Thymus (tissue), 11 donors: ENCODE results near the gene MRPL14. TPM values are rescaled to one million over a fixed set of nuclear protein-coding genes. Genes with fewer than 3 reads are reported as not detected.

ENCODE experiments used
- DNase-seq, 9 donors: peaks; one replicate each; pipeline ENCODE4 v3.0.0-alpha.2; 2013; ENCODE audit warnings: low spot score in 9 of 9, low read depth in 6 of 9, missing footprints in 1 of 9
- H3K27ac ChIP-seq, 2 donors: one replicate each; pipeline ENCODE4 v1.5.1; 2013; ENCODE audit warnings: control low read depth in 1 of 2, low read depth in 1 of 2, low read length in 1 of 2, mild to moderate bottlenecking in 1 of 2, moderate library complexity in 1 of 2
- H3K27me3 ChIP-seq, 2 donors: one replicate each; pipeline ENCODE4 v1.5.1; 2013; ENCODE audit warnings: low read length in 1 of 2; ENCODE audit not compliant: control insufficient read depth in 2 of 2, insufficient read depth in 1 of 2
- H3K36me3 ChIP-seq, 2 donors: one replicate each; pipeline ENCODE4 v1.5.1; 2013; ENCODE audit warnings: low read length in 1 of 2, mild to moderate bottlenecking in 1 of 2, moderate library complexity in 1 of 2; ENCODE audit not compliant: control insufficient read depth in 2 of 2, insufficient read depth in 2 of 2
- H3K4me1 ChIP-seq, 2 donors: one replicate each; pipeline ENCODE4 v1.5.1; 2013; ENCODE audit warnings: low read length in 2 of 2; ENCODE audit not compliant: control insufficient read depth in 2 of 2, insufficient read depth in 2 of 2
- H3K4me3 ChIP-seq, 2 donors: one replicate each; pipeline ENCODE4 v1.5.1; 2013; ENCODE audit warnings: low read length in 2 of 2, control low read depth in 1 of 2, mild to moderate bottlenecking in 1 of 2
- H3K9me3 ChIP-seq, 2 donors: one replicate each; pipeline ENCODE4 v1.5.1; 2013; ENCODE audit warnings: low read length in 1 of 2, mild to moderate bottlenecking in 1 of 2; ENCODE audit not compliant: control insufficient read depth in 2 of 2, insufficient read depth in 1 of 2
- WGBS: extraction: QIAGEN DNeasy Blood & Tissue Kit; methylation state at CpG from one replicate; pipeline ENCODE4 v1.1.7; 2013; 5-methylcytosine and 5-hydroxymethylcytosine counted together
- polyA plus RNA-seq: library from polyadenylated mRNA; stranded (reverse); fragments of 200-250 nt; gene quantifications from one replicate; pipeline ENCODE4 v1.2.3, GENCODE V29; 2013
- total RNA-seq: library from RNA; stranded (reverse); fragments of 120-200 nt; gene quantifications from one replicate; pipeline ENCODE4 v1.2.4, GENCODE V29; 2013
- donor health status: healthy.

MRPL14 gene
- total and polyA plus RNA-seq, 2 donors: 48.4 to 81.5 TPM

GRCh38 chr6:44110005-44110676 lies 17.1 kb downstream of the MRPL14 start:
- Histone ChIP-seq H3K27ac (no peak overlapping the region), H3K9me3 (no peaks in the 10 kb centered on the region), H3K4me3 (no peak overlapping the region), H3K27me3 (no peaks in the 10 kb centered on the region), H3K4me1 (peaks cover 0 to under 1% of the 10 kb centered on the region in 2 donors), H3K36me3 (peaks cover 51 to 74% of the 10 kb centered on the region in 2 donors)
- WGBS: 94% methylated on average over 6 of the region's 6 CpGs
- no peak for DNase-seq

- H3K27ac ChIP-seq: no peak overlapping the region
- H3K27me3 ChIP-seq: no peaks in the 10 kb centered on the region
- no peak for DNase-seq
- 98% methylated on average over 10 of the region's 10 CpGs for WGBS
- H3K4me3 ChIP-seq: no peak overlapping the region
- peaks cover 56 to 79% of the 10 kb centered on the region in 2 donors for H3K36me3 ChIP-seq
- no peaks in the 10 kb centered on the region for H3K9me3 ChIP-seq
- H3K4me1 ChIP-seq: peaks cover 0 to 3% of the 10 kb centered on the region in 2 donors
These were observed 18.0 kb downstream of the MRPL14 start for GRCh38 chr6:44109212-44109611.

DNA sequence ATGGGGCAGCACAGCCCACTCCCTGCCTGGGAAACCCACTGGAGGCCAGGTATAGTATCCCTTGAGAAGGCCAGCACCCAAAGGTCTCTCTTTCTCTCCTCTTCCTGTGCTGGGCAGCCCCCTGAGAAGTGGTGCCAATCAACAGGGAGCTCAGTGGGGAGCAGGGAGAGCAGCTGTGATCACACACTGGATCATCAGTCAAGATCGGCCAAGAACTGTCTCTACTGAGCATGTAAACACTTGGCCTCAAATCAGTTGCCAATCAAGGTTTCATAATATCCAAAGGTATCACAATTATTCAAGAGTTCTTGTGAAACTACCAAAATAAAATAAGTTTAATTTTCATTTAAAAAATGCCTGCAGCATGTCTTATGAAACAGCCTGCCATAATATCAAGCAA lies 18.8 kb downstream of the MRPL14 start:
- DNase-seq: no peak
- Histone ChIP-seq H3K27ac (no peak overlapping the region), H3K9me3 (no peaks in the 10 kb centered on the region), H3K36me3 (peaks cover 55 to 79% of the 10 kb centered on the region in 2 donors), H3K4me3 (no peak overlapping the region), H3K4me1 (peaks cover 0 to 3% of the 10 kb centered on the region in 2 donors), H3K27me3 (no peaks in the 10 kb centered on the region)
- WGBS: 92% methylated on average over 1 of the region's 1 CpG

GRCh38 chr6:44107017-44107416 lies 20.2 kb downstream of the MRPL14 start:
- Histone ChIP-seq H3K27ac (no peak overlapping the region), H3K27me3 (no peaks in the 10 kb centered on the region), H3K4me3 (no peak overlapping the region), H3K36me3 (peaks cover 47 to 67% of the 10 kb centered on the region in 2 donors), H3K4me1 (peaks cover 3 to 6% of the 10 kb centered on the region in 2 donors), H3K9me3 (no peaks in the 10 kb centered on the region)
- 87% methylated on average over 5 of the region's 5 CpGs for WGBS
- DNase-seq: no peak

- no peak overlapping the region for H3K27ac ChIP-seq
- 96% methylated on average over 3 of the region's 3 CpGs for WGBS
- peaks cover 38 to 63% of the 10 kb centered on the region in 2 donors for H3K36me3 ChIP-seq
- no peaks in the 10 kb centered on the region for H3K9me3 ChIP-seq
- H3K4me1 ChIP-seq: peaks cover 3 to 8% of the 10 kb centered on the region in 2 donors
- DNase-seq: no peak
- H3K4me3 ChIP-seq: no peak overlapping the region
- H3K27me3 ChIP-seq: no peaks in the 10 kb centered on the region
These were observed 21.1 kb downstream of the MRPL14 start for GRCh38 chr6:44105993-44106740.

DNA sequence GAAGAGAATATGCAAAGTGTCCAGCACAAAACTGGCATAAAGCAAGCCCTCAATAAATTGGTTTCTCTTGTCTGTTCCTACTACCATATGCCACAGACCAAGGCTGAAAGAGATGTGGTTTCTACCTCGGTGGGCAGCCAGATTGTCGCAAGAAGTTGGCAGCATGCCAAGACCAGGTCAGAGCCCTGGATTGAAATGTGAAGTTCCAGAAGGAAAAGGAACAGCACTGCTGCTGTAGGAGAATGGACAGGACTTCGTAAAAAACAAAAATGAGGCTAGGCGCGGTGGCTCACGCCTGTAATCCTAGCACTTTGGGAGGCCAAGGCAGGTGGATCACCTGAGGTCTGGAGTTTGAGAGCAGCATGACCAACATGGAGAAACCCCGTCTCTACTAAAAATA lies 22.1 kb downstream of the MRPL14 start:
- 86% methylated on average over 7 of the region's 7 CpGs for WGBS
- H3K4me1 ChIP-seq: peaks cover 3 to 8% of the 10 kb centered on the region in 2 donors
- peaks cover 30 to 59% of the 10 kb centered on the region in 2 donors for H3K36me3 ChIP-seq
- no peak for DNase-seq
- H3K4me3 ChIP-seq: no peak overlapping the region
- H3K27ac ChIP-seq: no peak overlapping the region
- no peaks in the 10 kb centered on the region for H3K9me3 ChIP-seq
- H3K27me3 ChIP-seq: no peaks in the 10 kb centered on the region

GRCh38 chr6:44104481-44105021 lies 22.7 kb downstream of the MRPL14 start:
- H3K4me1 ChIP-seq: peaks cover 3 to 8% of the 10 kb centered on the region in 2 donors
- no peaks in the 10 kb centered on the region for H3K27me3 ChIP-seq
- no peaks in the 10 kb centered on the region for H3K9me3 ChIP-seq
- peaks cover 25 to 59% of the 10 kb centered on the region in 2 donors for H3K36me3 ChIP-seq
- no peak overlapping the region for H3K27ac ChIP-seq
- DNase-seq: no peak
- WGBS: 94% methylated on average over 3 of the region's 3 CpGs
- H3K4me3 ChIP-seq: no peak overlapping the region

GRCh38 chr6:44102527-44102926 lies 24.7 kb downstream of the MRPL14 start:
- H3K27me3 ChIP-seq: no peaks in the 10 kb centered on the region
- no peak for DNase-seq
- H3K4me1 ChIP-seq: peaks cover 3 to 8% of the 10 kb centered on the region in 2 donors
- peaks cover 20 to 57% of the 10 kb centered on the region in 2 donors for H3K36me3 ChIP-seq
- WGBS: 97% methylated on average over 2 of the region's 2 CpGs
- H3K9me3 ChIP-seq: no peaks in the 10 kb centered on the region
- H3K27ac ChIP-seq: no peak overlapping the region
- no peak overlapping the region for H3K4me3 ChIP-seq

DNA sequence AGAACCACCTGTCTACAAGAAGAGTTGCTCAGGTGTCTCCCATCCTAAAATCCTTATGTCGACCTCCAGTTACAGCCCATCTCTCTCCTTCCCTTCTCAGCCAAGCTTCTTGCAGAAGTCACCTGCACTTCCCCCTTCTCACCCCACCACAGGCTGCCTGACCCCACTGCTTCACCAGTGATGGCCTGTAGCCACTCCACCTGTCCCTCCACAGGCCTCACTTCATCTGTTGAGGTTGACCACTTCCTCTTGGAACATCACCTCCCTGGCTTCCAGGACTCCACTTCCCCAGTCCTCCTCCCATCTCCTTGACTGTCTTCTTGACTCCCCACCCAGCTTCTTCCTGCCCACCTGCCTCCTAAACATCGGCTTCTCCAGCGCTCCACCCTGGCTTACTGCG lies 25.4 kb downstream of the MRPL14 start:
- DNase-seq: no peak
- Histone ChIP-seq H3K9me3 (no peaks in the 10 kb centered on the region), H3K27me3 (no peaks in the 10 kb centered on the region), H3K36me3 (peaks cover 17 to 55% of the 10 kb centered on the region in 2 donors), H3K4me3 (no peak overlapping the region), H3K4me1 (peaks cover 3 to 8% of the 10 kb centered on the region in 2 donors), H3K27ac (no peak overlapping the region)
- WGBS: 59% methylated on average over 4 of the region's 4 CpGs
